CMK (cell line): ENCODE results near the gene MMP20.

Experiments
- DNase-seq: peaks from one replicate; pipeline ENCODE4 v3.0.0-alpha.2; 2010; ENCODE audit warnings: low read depth

The MMP20 gene

DNA sequence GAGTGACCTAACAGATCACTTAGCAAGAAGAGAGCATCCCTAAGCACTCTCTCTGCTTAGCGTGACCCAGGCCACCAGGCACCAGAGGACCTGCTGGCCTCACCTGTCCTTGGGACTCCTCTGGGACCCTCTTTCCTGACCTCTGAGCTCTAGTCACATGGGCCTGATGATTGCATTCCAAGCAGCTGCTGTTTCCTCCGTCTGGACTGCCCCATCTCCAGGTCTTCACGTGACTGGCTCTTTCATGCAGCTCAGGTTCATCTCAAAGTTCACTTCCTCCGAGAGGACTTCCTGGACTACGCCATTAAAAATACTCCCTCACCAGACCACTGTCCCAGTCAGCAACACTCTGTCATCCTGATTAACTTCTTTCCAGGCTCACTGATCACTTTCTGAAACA is 2.9 kb downstream of the MMP20 start:
- DNase-seq, result no peak

- no peak for DNase-seq
Observed at GRCh38 chr11:102620818-102621561, 4.1 kb downstream of the MMP20 start.

DNA sequence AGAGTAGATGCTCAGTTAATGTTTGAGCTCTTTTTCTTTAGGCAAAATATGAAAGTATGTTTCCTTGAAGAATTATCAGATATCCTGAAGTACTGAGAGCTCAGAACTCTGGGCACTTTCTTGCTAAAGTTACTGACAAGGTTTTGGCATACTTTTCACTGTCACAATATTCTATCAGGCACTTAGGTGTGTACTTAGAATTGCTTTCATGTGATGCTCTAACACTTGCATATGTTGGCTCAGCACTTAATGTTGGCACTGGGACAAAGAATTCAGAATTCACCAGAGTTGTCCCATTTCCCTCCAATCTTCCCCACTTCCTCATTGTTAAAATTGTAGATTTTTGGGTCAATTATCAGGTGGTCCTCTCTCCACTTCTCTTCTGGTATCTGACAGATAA is 5.0 kb downstream of the MMP20 start:
- no peak for DNase-seq

GRCh38 chr11:102617466-102618008 is 7.6 kb downstream of the MMP20 start:
- DNase-seq, result no peak

- DNase-seq, result no peak
Observed at GRCh38 chr11:102615894-102616432, 9.2 kb downstream of the MMP20 start.

GRCh38 chr11:102615077-102615893 is 9.8 kb downstream of the MMP20 start:
- DNase-seq, result no peak

GRCh38 chr11:102614485-102614884 is 10.6 kb downstream of the MMP20 start:
- no peak for DNase-seq

DNA sequence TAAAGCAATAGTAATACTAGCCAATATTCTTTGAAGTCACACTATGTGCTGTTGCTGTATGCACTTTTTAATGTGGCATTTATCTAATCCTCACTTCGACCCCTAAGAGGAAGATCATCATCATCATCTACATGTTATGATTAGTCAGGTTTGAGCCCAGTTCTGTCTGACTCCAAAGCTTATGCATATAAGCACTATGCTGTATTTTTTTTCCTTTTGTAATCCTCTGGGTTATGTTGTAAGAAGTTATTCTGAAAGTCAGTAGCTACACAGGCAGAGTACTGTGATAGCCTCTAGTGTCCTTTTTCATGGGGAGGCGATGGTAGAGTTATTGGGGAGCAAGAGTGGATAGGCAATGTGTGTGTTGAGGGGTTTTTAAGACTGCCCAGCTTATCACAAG is 11.1 kb downstream of the MMP20 start:
- no peak for DNase-seq

DNA sequence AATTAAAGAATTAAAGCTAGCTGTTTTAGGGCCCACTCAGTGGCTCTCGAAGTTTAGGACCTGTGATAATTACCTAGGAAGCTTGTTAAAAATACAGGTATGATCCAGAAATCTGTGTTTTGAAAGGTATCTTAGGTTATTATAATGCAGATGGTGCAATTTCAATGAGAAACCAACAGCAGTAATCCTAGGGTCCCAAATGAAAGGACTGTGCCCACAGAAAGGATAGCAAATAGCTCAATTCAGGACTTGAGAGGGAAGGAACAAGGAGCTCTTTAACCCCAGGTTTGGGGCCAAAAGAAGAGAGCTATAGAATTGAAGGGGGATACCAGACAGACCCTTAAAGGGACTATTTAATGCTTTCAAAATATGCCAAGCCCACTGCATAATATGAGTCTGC is 11.7 kb downstream of the MMP20 start:
- DNase-seq, result no peak

GRCh38 chr11:102611291-102611690 is 13.8 kb downstream of the MMP20 start:
- no peak for DNase-seq

GRCh38 chr11:102610200-102610599 is 14.9 kb downstream of the MMP20 start:
- DNase-seq, result no peak

DNA sequence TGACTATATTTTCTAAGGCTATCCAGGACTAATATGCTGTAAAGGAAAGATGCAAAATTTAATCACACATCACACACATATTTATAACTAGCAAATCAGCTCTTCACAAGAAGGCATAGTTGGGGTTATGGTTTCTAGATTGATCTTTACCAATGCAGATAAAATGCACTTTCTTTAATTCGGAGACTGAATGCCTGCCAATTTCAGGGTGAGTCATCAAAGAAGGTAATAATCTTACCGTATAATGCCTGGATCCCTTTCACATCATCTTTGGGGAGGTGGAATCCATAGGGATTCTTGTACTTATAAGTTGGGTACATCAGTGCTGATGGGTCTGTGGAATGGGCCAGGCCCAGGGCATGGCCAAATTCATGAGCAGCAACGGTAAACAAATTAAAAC is 16.4 kb downstream of the MMP20 start:
- DNase-seq, result no peak

GRCh38 chr11:102604875-102605274 is 20.3 kb downstream of the MMP20 start:
- DNase-seq, result no peak

- DNase-seq, result no peak
Observed at GRCh38 chr11:102604011-102604410, 21.1 kb downstream of the MMP20 start.

DNA sequence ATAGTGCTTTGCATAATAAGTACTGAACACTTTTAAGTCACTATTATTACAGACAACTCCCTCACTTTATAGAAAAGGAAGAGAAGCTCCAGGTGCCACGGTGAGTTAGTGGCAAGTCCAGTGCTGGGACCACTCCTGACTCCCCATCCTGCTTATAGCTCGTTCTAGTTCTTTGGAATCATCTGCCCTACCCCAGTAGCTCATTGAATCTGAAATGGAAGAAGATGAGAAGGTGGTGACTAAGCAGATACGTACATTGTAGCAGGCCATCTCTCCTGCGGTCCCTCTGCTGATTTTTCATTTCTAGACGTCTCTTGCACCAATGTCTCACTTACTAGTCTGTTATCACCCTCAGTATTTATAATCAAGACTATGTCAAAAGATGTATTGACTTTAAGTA is 21.6 kb downstream of the MMP20 start:
- DNase-seq, result no peak

DNA sequence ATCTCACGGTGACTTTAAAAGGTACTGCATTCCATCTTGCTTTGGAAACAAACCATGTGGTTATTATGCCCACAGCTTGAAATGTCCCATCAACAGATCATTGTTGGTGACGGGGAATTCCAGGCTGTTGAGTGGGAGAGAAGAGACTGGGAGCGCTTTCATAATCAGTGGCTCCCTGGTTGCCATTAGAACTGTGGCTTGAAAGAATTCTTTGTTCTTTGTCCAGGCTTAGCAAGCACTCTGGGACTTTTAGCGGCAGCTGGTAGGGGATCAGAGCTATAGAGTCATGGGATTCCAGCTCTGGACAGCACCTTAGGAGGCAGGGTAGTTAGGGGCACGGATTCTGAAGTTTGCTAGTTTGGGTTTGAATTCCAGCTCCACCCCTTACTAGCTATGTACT is 22.0 kb downstream of the MMP20 start:
- DNase-seq, result no peak

- no peak for DNase-seq
Observed at GRCh38 chr11:102600666-102601065, 24.5 kb downstream of the MMP20 start.

DNA sequence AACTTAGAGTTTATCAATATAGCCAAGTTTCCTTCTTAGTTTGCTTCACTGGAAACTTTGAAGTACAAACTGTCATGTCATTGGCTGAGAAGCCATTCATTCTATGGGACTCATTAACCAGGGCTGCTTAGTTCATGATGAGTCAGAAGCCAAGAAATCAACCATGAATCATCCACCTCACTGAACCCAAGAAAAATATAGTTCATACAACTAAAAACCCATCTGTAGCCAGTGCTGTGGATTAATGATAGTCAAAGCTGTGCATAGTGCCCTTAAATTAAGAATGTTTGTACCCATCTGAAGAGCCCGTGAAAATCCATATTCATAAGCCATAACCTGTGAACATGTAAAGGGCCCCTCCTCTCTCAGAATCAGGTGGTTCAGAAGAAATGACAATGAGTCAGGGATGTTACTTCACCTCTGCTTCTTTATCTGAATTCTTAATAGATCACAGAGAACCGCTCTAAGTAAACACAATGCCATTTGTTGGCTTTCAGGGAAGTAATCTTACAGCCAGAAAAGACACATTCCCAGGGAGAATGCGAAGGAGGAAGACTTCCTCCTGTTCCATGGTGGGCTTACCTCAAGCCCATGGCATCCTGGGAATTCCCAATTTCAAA is 25.4 kb downstream of the MMP20 start:
- no peak for DNase-seq

DNA sequence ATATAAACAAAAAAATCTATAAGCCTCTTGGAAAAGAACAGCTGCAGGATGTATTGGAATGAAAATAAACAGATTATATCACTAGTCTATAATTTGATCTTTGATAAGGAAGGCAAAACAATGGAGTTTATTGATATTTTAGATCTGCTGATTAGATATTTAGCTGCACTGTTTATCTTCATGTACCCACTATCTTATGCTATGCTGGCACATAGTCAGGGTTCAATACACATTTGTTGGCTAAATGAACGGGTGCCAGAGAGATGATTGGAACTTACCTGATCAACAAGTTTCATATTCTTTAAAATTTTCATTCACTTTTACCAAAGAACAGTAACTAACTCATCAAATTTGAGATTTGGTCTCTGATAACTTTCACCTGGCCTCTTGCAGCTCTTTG is 26.9 kb downstream of the MMP20 start:
- no peak for DNase-seq

GRCh38 chr11:102596578-102596977 is 28.6 kb downstream of the MMP20 start:
- no peak for DNase-seq

GRCh38 chr11:102592634-102593581 is 32.2 kb downstream of the MMP20 start:
- no peak for DNase-seq
